Lower leg skin (tissue), 3 donors: Measurements from ENCODE around the gene MSANTD4.

ENCODE experiments used
- CTCF ChIP-seq, 3 donors: fragments of 450-650 bp; IDR thresholded peaks; one replicate each; pipeline ENCODE4 v1.5.1; 2016; ENCODE audit warnings: antibody characterized with exemption in 3 of 3, mild to moderate bottlenecking in 3 of 3, moderate library complexity in 2 of 3
- POLR2A ChIP-seq, 2 donors: fragments of 450-650 bp; IDR thresholded peaks; one replicate each; pipeline ENCODE4 v1.6.1; 2016 to 2017; ENCODE audit warnings: antibody characterized with exemption in 2 of 2, mild to moderate bottlenecking in 1 of 2, moderate library complexity in 1 of 2

GRCh38 chr11:106051103-106051502, 29.1 kb upstream of the MSANTD4 start:
- TF ChIP-seq CTCF (IDR thresholded peaks at IDR 0.05) (no peak), POLR2A (IDR thresholded peaks at IDR 0.05) (no peak)
